PC-9 (cell line): ENCODE measurements around the gene TTC28.

Experiments used
- EZH2 ChIP-seq: fragments of 200-600 bp; sonication (generic); IDR thresholded peaks from 2 replicates; pipeline ENCODE4 v1.8.0; 2017; ENCODE audit warnings: antibody characterized with exemption, low read depth
- TF ChIP-seq, protein P1 (sequence below): fragments of 200-600 bp; sonication (generic); conservative IDR thresholded peaks from 2 replicates; pipeline ENCODE4 v1.6.1; 2017; ENCODE audit warnings: mixed run types, antibody characterized with exemption, mild to moderate bottlenecking, moderate library complexity

DNA sequence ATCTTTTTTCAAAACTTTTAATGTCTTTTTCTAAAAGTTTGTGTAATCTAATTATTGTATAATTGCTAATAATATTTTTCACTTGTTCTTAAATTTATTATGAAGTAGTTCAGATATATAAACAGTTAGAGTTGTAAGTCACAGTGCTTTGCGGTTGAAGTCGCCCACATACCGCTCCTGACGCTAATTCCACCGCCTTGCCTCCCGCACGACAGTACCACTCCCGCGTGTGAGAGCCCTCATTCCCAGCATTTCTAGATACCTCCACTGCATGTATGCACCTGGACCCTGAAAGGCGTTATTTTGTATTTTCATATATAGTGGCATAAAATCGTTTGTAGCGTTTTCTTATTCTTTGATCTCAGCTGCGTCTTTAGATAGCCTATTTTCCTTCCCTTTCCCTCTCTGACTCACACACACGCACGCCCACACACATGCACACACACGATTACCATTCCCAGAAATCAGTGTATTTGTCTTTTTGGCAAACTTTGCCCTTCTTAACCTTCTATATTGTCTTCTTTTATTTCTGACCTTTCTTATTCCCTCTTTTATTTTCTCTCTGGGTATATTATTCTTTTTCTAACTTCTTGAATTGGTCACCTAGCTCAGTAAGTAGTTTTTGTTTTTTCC, 704.1 kb downstream of the TTC28 start:
- TF ChIP-seq, protein P1, sequence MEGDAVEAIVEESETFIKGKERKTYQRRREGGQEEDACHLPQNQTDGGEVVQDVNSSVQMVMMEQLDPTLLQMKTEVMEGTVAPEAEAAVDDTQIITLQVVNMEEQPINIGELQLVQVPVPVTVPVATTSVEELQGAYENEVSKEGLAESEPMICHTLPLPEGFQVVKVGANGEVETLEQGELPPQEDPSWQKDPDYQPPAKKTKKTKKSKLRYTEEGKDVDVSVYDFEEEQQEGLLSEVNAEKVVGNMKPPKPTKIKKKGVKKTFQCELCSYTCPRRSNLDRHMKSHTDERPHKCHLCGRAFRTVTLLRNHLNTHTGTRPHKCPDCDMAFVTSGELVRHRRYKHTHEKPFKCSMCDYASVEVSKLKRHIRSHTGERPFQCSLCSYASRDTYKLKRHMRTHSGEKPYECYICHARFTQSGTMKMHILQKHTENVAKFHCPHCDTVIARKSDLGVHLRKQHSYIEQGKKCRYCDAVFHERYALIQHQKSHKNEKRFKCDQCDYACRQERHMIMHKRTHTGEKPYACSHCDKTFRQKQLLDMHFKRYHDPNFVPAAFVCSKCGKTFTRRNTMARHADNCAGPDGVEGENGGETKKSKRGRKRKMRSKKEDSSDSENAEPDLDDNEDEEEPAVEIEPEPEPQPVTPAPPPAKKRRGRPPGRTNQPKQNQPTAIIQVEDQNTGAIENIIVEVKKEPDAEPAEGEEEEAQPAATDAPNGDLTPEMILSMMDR: no peak
- no peak for TF ChIP-seq EZH2
